T-helper 1 cell treated with Interleukin-12 subunit alpha and Interleukin-12 subunit beta and Interleukin-4 antibody, amounts not matched to agents 30 ng/mL and 1 ng/mL, for 36 hours (primary cell): ENCODE measurements around the gene TPM1. TPM values are rescaled to one million over a fixed set of nuclear protein-coding genes. Genes with fewer than 3 reads are reported as not detected.
"Not testable (repeated sequence)": the region's sequence is repeated elsewhere in the genome, so short reads cannot be mapped to it uniquely, and the experiment has no call there.

ENCODE experiments used
- intact Hi-C: fragments of 100-400 bp; cut with micrococcal nuclease; formaldehyde crosslinking; loops from one replicate; pipeline ENCODE4 v1.15.1; 2024
- total RNA-seq: library from RNA; stranded (reverse); gene quantifications from 2 replicates; pipeline ENCODE4 v1.2.3, GENCODE V29; 2022

TPM1 gene
- total RNA-seq: 7.0 and 8.3 TPM in 2 replicates

GRCh38 chr15:63041974-63042876, at the start of gene TPM1:
TSS of gene TPM1 (plus strand) at chr15:63042747. CDS start at chr15:63042830, 83 bp downstream.
- intact Hi-C loops: no loop called here

- intact Hi-C loops: no loop called here
These were observed 49.5 kb upstream of the TPM1 start for GRCh38 chr15:62993066-62993465.

GRCh38 chr15:62993632-62994031, 48.9 kb upstream of the TPM1 start:
- intact Hi-C loops: not testable (repeated sequence)

- intact Hi-C loops: no loop called here
These were observed 48.1 kb upstream of the TPM1 start for GRCh38 chr15:62994439-62994838.

GRCh38 chr15:62994975-62995681, 47.4 kb upstream of the TPM1 start:
- intact Hi-C loops: no loop called here

GRCh38 chr15:62997441-62997840, 45.1 kb upstream of the TPM1 start:
- intact Hi-C loops: no loop called here

- intact Hi-C loops: no loop called here
These were observed 44.2 kb upstream of the TPM1 start for GRCh38 chr15:62998262-62998890.

- intact Hi-C loops: no loop called here
These were observed 43.4 kb upstream of the TPM1 start for GRCh38 chr15:62999178-62999577.

GRCh38 chr15:62999923-63000561, 42.5 kb upstream of the TPM1 start:
- intact Hi-C loops: no loop called here

GRCh38 chr15:63000706-63001105, 41.8 kb upstream of the TPM1 start:
- intact Hi-C loops: no loop called here

- intact Hi-C loops: no loop called here
These were observed 38.3 kb upstream of the TPM1 start for GRCh38 chr15:63004211-63004610.

- intact Hi-C loops: no loop called here
These were observed 36.3 kb upstream of the TPM1 start for GRCh38 chr15:63006032-63006878.

GRCh38 chr15:63008333-63009049, 34.1 kb upstream of the TPM1 start:
- intact Hi-C loops: no loop called here

GRCh38 chr15:63010386-63010785, 32.2 kb upstream of the TPM1 start:
- intact Hi-C loops: no loop called here

GRCh38 chr15:63010920-63011693, 31.4 kb upstream of the TPM1 start:
- intact Hi-C loops: no loop called here

GRCh38 chr15:63012444-63012843, 30.1 kb upstream of the TPM1 start:
- intact Hi-C loops: no loop called here

GRCh38 chr15:63013052-63013808, 29.3 kb upstream of the TPM1 start:
- intact Hi-C loops: no loop called here

- intact Hi-C loops: no loop called here
These were observed 28.0 kb upstream of the TPM1 start for GRCh38 chr15:63014578-63014977.
